ENCODE results near the gene NR3C2. TPM values are rescaled to one million over a fixed set of nuclear protein-coding genes. Genes with fewer than 3 reads are reported as not detected.

The NR3C2 gene
- total and polyA plus RNA-seq, 12 donors = 2.2 to 28.6 (median 23.3) TPM

DNA sequence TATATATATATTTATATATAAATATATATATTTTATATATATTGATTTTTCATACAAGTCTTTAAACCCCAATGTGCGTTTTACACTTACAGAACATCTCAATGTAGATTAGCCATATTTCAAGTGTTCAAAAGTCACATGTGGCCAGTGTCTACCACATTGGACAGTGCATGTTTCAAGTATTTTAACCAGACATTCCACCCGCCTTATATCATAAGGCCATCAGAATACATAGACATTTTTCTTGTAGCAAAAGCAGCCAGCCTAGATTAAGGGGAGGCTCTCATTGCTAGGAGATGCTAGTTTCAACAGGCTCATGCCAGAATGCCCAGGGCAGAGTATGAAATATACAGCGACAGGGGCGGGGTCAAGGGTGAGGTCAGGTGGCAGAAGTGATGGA lies 202.0 kb downstream of the NR3C2 start:
- Histone ChIP-seq H3K27me3 (no peaks in the 10 kb centered on the region), H3K9me3 (no peaks in the 10 kb centered on the region), H3K27ac (no peak overlapping the region), H3K36me3 (no peaks in the 10 kb centered on the region), H3K4me1 (peaks cover 0 to 32% (median 16%) of the 10 kb centered on the region in 9 donors), H3K4me3 (no peak overlapping the region)
- TF ChIP-seq, protein P1, sequence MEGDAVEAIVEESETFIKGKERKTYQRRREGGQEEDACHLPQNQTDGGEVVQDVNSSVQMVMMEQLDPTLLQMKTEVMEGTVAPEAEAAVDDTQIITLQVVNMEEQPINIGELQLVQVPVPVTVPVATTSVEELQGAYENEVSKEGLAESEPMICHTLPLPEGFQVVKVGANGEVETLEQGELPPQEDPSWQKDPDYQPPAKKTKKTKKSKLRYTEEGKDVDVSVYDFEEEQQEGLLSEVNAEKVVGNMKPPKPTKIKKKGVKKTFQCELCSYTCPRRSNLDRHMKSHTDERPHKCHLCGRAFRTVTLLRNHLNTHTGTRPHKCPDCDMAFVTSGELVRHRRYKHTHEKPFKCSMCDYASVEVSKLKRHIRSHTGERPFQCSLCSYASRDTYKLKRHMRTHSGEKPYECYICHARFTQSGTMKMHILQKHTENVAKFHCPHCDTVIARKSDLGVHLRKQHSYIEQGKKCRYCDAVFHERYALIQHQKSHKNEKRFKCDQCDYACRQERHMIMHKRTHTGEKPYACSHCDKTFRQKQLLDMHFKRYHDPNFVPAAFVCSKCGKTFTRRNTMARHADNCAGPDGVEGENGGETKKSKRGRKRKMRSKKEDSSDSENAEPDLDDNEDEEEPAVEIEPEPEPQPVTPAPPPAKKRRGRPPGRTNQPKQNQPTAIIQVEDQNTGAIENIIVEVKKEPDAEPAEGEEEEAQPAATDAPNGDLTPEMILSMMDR (IDR thresholded peaks at IDR 0.05) = no peak
- no peak for DNase-seq
- intact Hi-C loops (cut with DNase I) = no loop called here
- ATAC-seq = no peak
- 97 to 98% methylated on average over 4 of the region's 4 CpGs for WGBS, 2 donors

DNA sequence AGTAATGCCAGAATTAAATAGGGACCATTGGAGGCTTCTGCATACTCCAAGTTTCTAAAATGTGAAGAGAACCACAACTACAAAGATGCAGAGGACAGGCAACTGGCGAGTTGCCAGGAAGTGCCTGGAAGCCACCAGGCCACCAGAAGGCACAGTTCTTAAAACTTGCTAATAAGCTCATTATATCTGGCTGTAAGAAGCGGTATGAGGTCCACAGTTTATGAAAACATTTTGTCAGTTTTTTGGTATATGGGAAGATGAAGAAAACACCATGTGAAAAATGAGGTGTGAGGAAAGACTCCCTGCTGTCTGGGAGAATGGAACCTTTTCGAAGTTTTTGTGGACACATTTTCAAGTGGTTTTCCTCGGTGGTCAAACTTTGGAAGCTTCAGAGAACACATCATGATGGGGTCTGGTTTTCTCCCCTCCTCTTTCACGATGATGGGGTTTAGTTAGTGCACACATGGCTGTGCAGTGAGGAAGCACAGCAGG lies 202.7 kb downstream of the NR3C2 start:
- ATAC-seq (peak in 1 of 8 donors; percentile 28), DNase-seq (peak in 1 of 2 donors; percentile 27)
- peaks cover 0 to 28% (median 16%) of the 10 kb centered on the region in 9 donors for H3K4me1 ChIP-seq
- intact Hi-C loops (cut with DNase I) = no loop called here
- no peaks in the 10 kb centered on the region for H3K9me3 ChIP-seq
- H3K36me3 ChIP-seq = no peaks in the 10 kb centered on the region
- no peak overlapping the region for H3K4me3 ChIP-seq
- TF ChIP-seq, protein P1 (IDR thresholded peaks at IDR 0.05) = peak in 1 of 9 donors; percentile 13
- H3K27me3 ChIP-seq = no peaks in the 10 kb centered on the region
- no peak overlapping the region for H3K27ac ChIP-seq
- 92 to 94% methylated on average over 5 of the region's 5 CpGs for WGBS, 2 donors

DNA sequence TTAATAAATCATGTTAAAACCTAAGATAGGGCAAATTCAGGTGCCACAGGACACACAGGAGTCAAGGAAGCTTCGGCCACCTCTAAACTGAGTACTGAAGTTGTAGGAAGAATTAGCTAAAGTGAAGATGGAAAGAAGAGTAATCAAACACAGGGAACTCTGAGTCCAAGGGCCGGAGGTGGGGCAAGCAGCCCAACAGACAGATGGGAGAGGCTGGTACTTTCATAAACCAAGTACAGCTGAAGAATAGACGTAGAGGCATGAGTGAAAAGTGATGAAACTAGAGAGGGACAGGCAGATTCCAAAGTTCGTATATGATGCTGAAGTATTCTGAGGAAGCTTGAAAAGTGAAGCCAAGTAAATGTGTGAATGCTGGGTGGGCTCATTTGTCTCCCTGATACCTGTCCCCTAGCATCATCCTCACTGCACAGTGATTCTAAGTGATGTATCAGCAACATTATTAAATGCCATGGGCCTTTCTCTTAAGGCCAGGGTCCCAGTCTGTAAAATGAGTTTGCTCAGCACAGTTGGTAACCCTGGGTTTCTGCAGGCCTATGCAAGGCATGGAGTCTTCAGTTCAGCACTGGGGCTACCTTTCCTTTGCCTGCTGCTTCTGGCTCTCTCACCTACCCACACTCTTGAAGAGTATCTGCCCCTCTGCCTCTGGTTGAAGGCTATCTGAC lies 203.3 kb downstream of the NR3C2 start:
- H3K27ac ChIP-seq = peak overlapping the region in 1 of 10 donors; percentile 48
- ATAC-seq (peak in 3 of 8 donors; percentile 17 to 37 (median 34)), DNase-seq (no peak)
- H3K4me1 ChIP-seq = peaks cover 0 to 28% (median 16%) of the 10 kb centered on the region in 9 donors
- 75 to 81% methylated on average over 4 of the region's 4 CpGs for WGBS, 2 donors
- H3K27me3 ChIP-seq = no peaks in the 10 kb centered on the region
- no peak overlapping the region for H3K4me3 ChIP-seq
- intact Hi-C loops (cut with DNase I) = no loop called here
- no peaks in the 10 kb centered on the region for H3K36me3 ChIP-seq
- H3K9me3 ChIP-seq = no peaks in the 10 kb centered on the region
- TF ChIP-seq, protein P1 (IDR thresholded peaks at IDR 0.05) = no peak

DNA sequence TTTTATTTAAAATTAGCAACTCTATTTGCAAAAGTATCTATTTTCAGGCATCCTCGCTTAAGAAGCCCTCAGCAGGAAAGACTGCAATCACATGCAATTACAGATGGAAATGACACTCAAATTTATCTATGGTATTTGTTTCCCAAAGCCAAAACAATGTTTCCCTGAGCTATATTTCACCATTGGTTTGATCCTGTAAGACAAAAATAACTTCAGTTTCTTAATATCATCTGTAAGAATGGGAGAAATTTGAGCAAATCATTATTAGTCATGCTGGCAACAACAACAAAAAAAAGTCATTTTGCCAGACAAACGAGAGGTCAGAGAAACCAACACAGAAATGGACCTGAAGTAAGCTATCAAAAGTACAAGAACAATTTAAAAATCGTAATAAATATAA lies 204.1 kb downstream of the NR3C2 start:
- Histone ChIP-seq H3K4me1 (peaks cover 0 to 28% (median 16%) of the 10 kb centered on the region in 9 donors), H3K27ac (peak overlapping the region in 1 of 10 donors; percentile 48), H3K4me3 (no peak overlapping the region), H3K9me3 (no peaks in the 10 kb centered on the region), H3K27me3 (no peaks in the 10 kb centered on the region), H3K36me3 (no peaks in the 10 kb centered on the region)
- intact Hi-C loops (cut with DNase I) = no loop called here
- TF ChIP-seq, protein P1 (IDR thresholded peaks at IDR 0.05) = no peak
- 46 to 48% methylated on average over 3 of the region's 3 CpGs for WGBS, 2 donors
- ATAC-seq (no peak), DNase-seq (no peak)

Data from heart right ventricle (tissue), 16 donors.